HG03432 (cell line): ENCODE results near the gene ITGBL1.

Experiments used
- ATAC-seq: cut with Tn5 transposase; IDR thresholded peaks from one replicate; pipeline ENCODE4 v1.9.1; 2021; ENCODE audit warnings: mild to moderate bottlenecking, moderate library complexity; ENCODE audit not compliant: unreplicated experiment

The ITGBL1 gene

GRCh38 chr13:101555610-101556009, 103.1 kb downstream of the ITGBL1 start:
- no peak for ATAC-seq

GRCh38 chr13:101556676-101557123, 104.2 kb downstream of the ITGBL1 start:
- no peak for ATAC-seq

GRCh38 chr13:101565317-101565716, 112.8 kb downstream of the ITGBL1 start:
- ATAC-seq, result no peak

- ATAC-seq, result no peak
Observed at GRCh38 chr13:101567841-101568240, 115.4 kb downstream of the ITGBL1 start.

- ATAC-seq, result no peak
Observed at GRCh38 chr13:101569807-101570206, 117.3 kb downstream of the ITGBL1 start.

- ATAC-seq, result no peak
Observed at GRCh38 chr13:101570410-101570809, 117.9 kb downstream of the ITGBL1 start.

GRCh38 chr13:101572456-101572855, 120.0 kb downstream of the ITGBL1 start:
- no peak for ATAC-seq

- no peak for ATAC-seq
Observed at GRCh38 chr13:101575581-101575980, 123.1 kb downstream of the ITGBL1 start.

- no peak for ATAC-seq
Observed at GRCh38 chr13:101576455-101576854, 124.0 kb downstream of the ITGBL1 start.

GRCh38 chr13:101576977-101577376, 124.5 kb downstream of the ITGBL1 start:
- no peak for ATAC-seq

- ATAC-seq, result no peak
Observed at GRCh38 chr13:101579281-101579802, 126.9 kb downstream of the ITGBL1 start.

- no peak for ATAC-seq
Observed at GRCh38 chr13:101584331-101584730, 131.9 kb downstream of the ITGBL1 start.

GRCh38 chr13:101590479-101590878, 138.0 kb downstream of the ITGBL1 start:
- no peak for ATAC-seq

- peak; percentile 51 for ATAC-seq
Observed at GRCh38 chr13:101594936-101595335, 142.5 kb downstream of the ITGBL1 start.

GRCh38 chr13:101596803-101597202, 144.3 kb downstream of the ITGBL1 start:
- no peak for ATAC-seq

- ATAC-seq, result no peak
Observed at GRCh38 chr13:101611491-101612475, 159.3 kb downstream of the ITGBL1 start.

- no peak for ATAC-seq
Observed at GRCh38 chr13:101612735-101613134, 160.3 kb downstream of the ITGBL1 start.

- ATAC-seq, result no peak
Observed at GRCh38 chr13:101614491-101614890, 162.0 kb downstream of the ITGBL1 start.

- ATAC-seq, result no peak
Observed at GRCh38 chr13:101618440-101619187, 166.1 kb downstream of the ITGBL1 start.

- ATAC-seq, result no peak
Observed at GRCh38 chr13:101621099-101621498, 168.6 kb downstream of the ITGBL1 start.

GRCh38 chr13:101623470-101624209, 171.2 kb downstream of the ITGBL1 start:
- ATAC-seq, result no peak
